Fibroblast of the aortic adventitia (primary cell): ENCODE results near the gene CYP46A1. TPM values are rescaled to one million over a fixed set of nuclear protein-coding genes. Genes with fewer than 3 reads are reported as not detected.

Experiments used
- DNase-seq: peaks from one replicate; pipeline ENCODE4 v3.0.0-alpha.2; 2010; ENCODE audit warnings: low read depth
- H3K4me3 ChIP-seq: 2 replicates; pipeline ENCODE4 v1.5.1; 2011; ENCODE audit warnings: low read depth, mild to moderate bottlenecking, control low read depth, low read length, moderate library complexity
- CTCF ChIP-seq: IDR thresholded peaks from 2 replicates; pipeline ENCODE4 v1.5.1; 2011; ENCODE audit warnings: mild to moderate bottlenecking, low read length, control low read depth, inconsistent platforms; ENCODE audit not compliant: insufficient read depth
- total RNA-seq: library from RNA; depleted of rRNA; stranded (reverse); fragments of >200 nt; gene quantifications from 2 replicates; pipeline ENCODE4 v1.2.3, GENCODE V29; 2012; ENCODE audit warnings: low replicate concordance

The CYP46A1 gene
- total RNA-seq, 1 donor: 0.36 TPM

GRCh38 chr14:99678198-99678597 is 5.9 kb upstream of the CYP46A1 start:
- DNase-seq: no peak
- TF ChIP-seq CTCF: no peak
- H3K4me3 ChIP-seq: no peak overlapping the region

GRCh38 chr14:99679111-99679510 is 5.0 kb upstream of the CYP46A1 start:
- DNase-seq: no peak
- H3K4me3 ChIP-seq: no peak overlapping the region
- TF ChIP-seq CTCF: no peak

GRCh38 chr14:99679543-99679942 is 4.6 kb upstream of the CYP46A1 start:
- no peak for TF ChIP-seq CTCF
- H3K4me3 ChIP-seq: no peak overlapping the region
- no peak for DNase-seq

- no peak for TF ChIP-seq CTCF
- no peak overlapping the region for H3K4me3 ChIP-seq
- DNase-seq: no peak
Measured at GRCh38 chr14:99679996-99680395, 4.1 kb upstream of the CYP46A1 start.

GRCh38 chr14:99681101-99681831 is 2.8 kb upstream of the CYP46A1 start:
- no peak for TF ChIP-seq CTCF
- no peak for DNase-seq
- H3K4me3 ChIP-seq: no peak overlapping the region

GRCh38 chr14:99681832-99682148 is 2.3 kb upstream of the CYP46A1 start:
- no peak for DNase-seq
- H3K4me3 ChIP-seq: no peak overlapping the region
- no peak for TF ChIP-seq CTCF
